MM.1S (cell line): Measurements from ENCODE around the gene SLC25A22.
A peak's percentile ranks its signal among the peaks of the same experiment; 100 is the strongest.

ENCODE experiments used
- DNase-seq: peaks from one replicate; pipeline ENCODE4 v3.0.0-alpha.2; 2015
- H2AFZ ChIP-seq: fragments of 300-600 bp; sonication (generic); 2 replicates; pipeline ENCODE4 v1.6.0; 2016; ENCODE audit warnings: antibody characterized with exemption, low read length
- H3F3A ChIP-seq: fragments of 300-600 bp; sonication (generic); 2 replicates; pipeline ENCODE4 v1.6.1; 2016; ENCODE audit warnings: mild to moderate bottlenecking, antibody characterized with exemption, low read length, moderate library complexity, mixed read lengths; ENCODE audit not compliant: insufficient read depth
- H3K27ac ChIP-seq: fragments of 300-600 bp; sonication (generic); 2 replicates; pipeline ENCODE4 v1.5.1; 2016; ENCODE audit warnings: mild to moderate bottlenecking, low read length
- H3K27me3 ChIP-seq: fragments of 300-600 bp; sonication (generic); replicated peaks from 2 replicates; pipeline ENCODE4 v1.6.0; 2016; ENCODE audit warnings: low read length; ENCODE audit not compliant: insufficient read depth
- H3K36me3 ChIP-seq: fragments of 300-600 bp; sonication (generic); replicated peaks from 2 replicates; pipeline ENCODE4 v1.6.1; 2016; ENCODE audit warnings: mild to moderate bottlenecking, low read length, mixed read lengths; ENCODE audit not compliant: insufficient read depth
- H3K4me1 ChIP-seq: fragments of 300-600 bp; sonication (generic); 2 replicates; pipeline ENCODE4 v1.6.1; 2016; ENCODE audit warnings: low read length, mixed read lengths
- H3K4me2 ChIP-seq: fragments of 300-600 bp; sonication (generic); 2 replicates; pipeline ENCODE4 v1.6.0; 2016; ENCODE audit warnings: low read depth, low read length
- H3K4me3 ChIP-seq: fragments of 300-600 bp; sonication (generic); 2 replicates; pipeline ENCODE4 v1.5.1; 2016; ENCODE audit warnings: low read length, mixed read lengths
- H3K79me2 ChIP-seq: fragments of 300-600 bp; sonication (generic); 2 replicates; pipeline ENCODE4 v1.6.1; 2016; ENCODE audit warnings: mixed run types, low read length, mixed read lengths
- H3K9ac ChIP-seq: fragments of 300-600 bp; sonication (generic); 2 replicates; pipeline ENCODE4 v1.6.1; 2016; ENCODE audit warnings: low read length, mixed read lengths
- H3K9me2 ChIP-seq: fragments of 300-600 bp; sonication (generic); replicated peaks from 2 replicates; pipeline ENCODE4 v1.6.1; 2016; ENCODE audit warnings: mild to moderate bottlenecking, low read length, mixed read lengths; ENCODE audit not compliant: insufficient read depth
- H3K9me3 ChIP-seq: fragments of 300-600 bp; sonication (generic); replicated peaks from 2 replicates; pipeline ENCODE4 v1.6.1; 2016; ENCODE audit warnings: mild to moderate bottlenecking, low read length, mixed read lengths; ENCODE audit not compliant: insufficient read depth
- H4K20me1 ChIP-seq: fragments of 300-600 bp; sonication (generic); 2 replicates; pipeline ENCODE4 v1.6.1; 2016; ENCODE audit warnings: mild to moderate bottlenecking, low read length, moderate library complexity, mixed read lengths; ENCODE audit not compliant: insufficient read depth
- CTCF ChIP-seq: fragments of 300-600 bp; sonication (generic); IDR thresholded peaks from 2 replicates; pipeline ENCODE4 v1.5.1; 2016; ENCODE audit warnings: antibody characterized with exemption, low read length, mixed read lengths
- EZH2 ChIP-seq: fragments of 300-600 bp; sonication (generic); optimal IDR thresholded peaks from 2 replicates; pipeline ENCODE3; 2017; ENCODE audit warnings: low read depth, mild to moderate bottlenecking, antibody characterized with exemption, low read length, mixed read lengths
- EZH2phosphoT487 ChIP-seq: fragments of 300-600 bp; sonication (generic); IDR thresholded peaks from 2 replicates; pipeline ENCODE4 v1.6.1; 2018; ENCODE audit warnings: antibody characterized with exemption, low read length

SLC25A22 gene

GRCh38 chr11:823441-824291 is 25.6 kb upstream of the SLC25A22 start:
- H3F3A ChIP-seq = peaks cover 10% of the 10 kb centered on the region
- no peak overlapping the region for H3K9ac ChIP-seq
- no peaks in the 10 kb centered on the region for H3K27me3 ChIP-seq
- DNase-seq = no peak
- H3K36me3 ChIP-seq = no peaks in the 10 kb centered on the region
- peaks cover 17% of the 10 kb centered on the region for H3K79me2 ChIP-seq
- no peak overlapping the region for H3K27ac ChIP-seq
- H3K4me1 ChIP-seq = peaks cover 9% of the 10 kb centered on the region; the same call in 1 of the 2 replicates
- TF ChIP-seq EZH2 (no peak), EZH2phosphoT487 (no peak), CTCF (no peak)
- no peaks in the 10 kb centered on the region for H3K9me2 ChIP-seq
- H3K4me2 ChIP-seq = no peak overlapping the region
- H3K4me3 ChIP-seq = no peak overlapping the region
- no peaks in the 10 kb centered on the region for H4K20me1 ChIP-seq
- no peak overlapping the region for H2AFZ ChIP-seq
- no peaks in the 10 kb centered on the region for H3K9me3 ChIP-seq

- Histone ChIP-seq H4K20me1 (no peaks in the 10 kb centered on the region), H3K9me3 (no peaks in the 10 kb centered on the region), H3K79me2 (peaks cover 17% of the 10 kb centered on the region), H3K27ac (no peak overlapping the region), H3K4me3 (no peak overlapping the region), H3K27me3 (no peaks in the 10 kb centered on the region), H2AFZ (no peak overlapping the region), H3K9me2 (no peaks in the 10 kb centered on the region), H3K36me3 (no peaks in the 10 kb centered on the region), H3F3A (peaks cover 3% of the 10 kb centered on the region), H3K9ac (no peak overlapping the region), H3K4me2 (no peak overlapping the region), H3K4me1 (peaks cover 9% of the 10 kb centered on the region; the same call in 1 of the 2 replicates)
- no peak for DNase-seq
- TF ChIP-seq EZH2phosphoT487 = no peak
- no peak for TF ChIP-seq EZH2
- TF ChIP-seq CTCF = no peak
Measured at GRCh38 chr11:821512-822371, 23.7 kb upstream of the SLC25A22 start.

GRCh38 chr11:820655-821511 is 22.8 kb upstream of the SLC25A22 start:
- Histone ChIP-seq H3K27me3 (no peaks in the 10 kb centered on the region), H3K9ac (peak overlapping the region; percentile 77; the same call in 1 of the 2 replicates), H3K4me1 (peaks cover 5% of the 10 kb centered on the region; the same call in 1 of the 2 replicates), H3K4me3 (peak overlapping the region; percentile 78), H2AFZ (no peak overlapping the region), H3K9me2 (no peaks in the 10 kb centered on the region), H3F3A (0 out of 2 replicates have a peak, but pooled peaks cover 2% of the 10 kb centered on the region), H3K27ac (no peak overlapping the region), H3K79me2 (peaks cover 17% of the 10 kb centered on the region), H3K36me3 (no peaks in the 10 kb centered on the region), H3K4me2 (peak overlapping the region; percentile 91), H4K20me1 (no peaks in the 10 kb centered on the region), H3K9me3 (no peaks in the 10 kb centered on the region)
- TF ChIP-seq EZH2 = no peak
- TF ChIP-seq EZH2phosphoT487 = no peak
- TF ChIP-seq CTCF = no peak
- DNase-seq = no peak
